Progenitor cell of endocrine pancreas (in vitro differentiated cells): Measurements from ENCODE around the gene KRTAP1-5. TPM values are rescaled to one million over a fixed set of nuclear protein-coding genes. Genes with fewer than 3 reads are reported as not detected.

ENCODE experiments used
- DNase-seq: peaks from one replicate; pipeline ENCODE4 v3.0.0; 2021; ENCODE audit warnings: low spot score; ENCODE audit not compliant: unreplicated experiment
- H3K27ac Mint-ChIP-seq: 2 replicates; pipeline ENCODE4 v1.8.0; 2021; ENCODE audit warnings: mild to moderate bottlenecking, moderate library complexity, mixed read lengths
- H3K27me3 Mint-ChIP-seq: 2 replicates; pipeline ENCODE4 v1.8.0; 2021; ENCODE audit warnings: mixed read lengths
- H3K36me3 Mint-ChIP-seq: 2 replicates; pipeline ENCODE4 v1.8.0; 2022; ENCODE audit warnings: mixed read lengths; ENCODE audit not compliant: insufficient read depth
- H3K4me1 Mint-ChIP-seq: 2 replicates; pipeline ENCODE4 v1.8.0; 2021; ENCODE audit warnings: low read depth, mixed read lengths
- H3K4me3 Mint-ChIP-seq: 2 replicates; pipeline ENCODE4 v1.8.0; 2021; ENCODE audit warnings: low read depth, mild to moderate bottlenecking, moderate library complexity, mixed read lengths
- H3K9me3 Mint-ChIP-seq: 2 replicates; pipeline ENCODE4 v1.8.0; 2021; ENCODE audit warnings: low read depth, mixed read lengths
- CTCF ChIP-seq: fragments of 200-600 bp; sonication (generic); IDR thresholded peaks from one replicate; pipeline ENCODE4 v1.5.0; 2021; ENCODE audit warnings: antibody characterized with exemption, mild to moderate bottlenecking; ENCODE audit not compliant: unreplicated experiment
- total RNA-seq: library from RNA; stranded (reverse); gene quantifications from 2 replicates; pipeline ENCODE4 v1.2.1, GENCODE V29; 2021

The KRTAP1-5 gene
- total RNA-seq, 1 donor from 2014 or later: not detected

GRCh38 chr17:41016578-41017215 is 10.3 kb downstream of the KRTAP1-5 start:
- no peaks in the 10 kb centered on the region for H3K36me3 Mint-ChIP-seq
- no peak for DNase-seq
- peaks cover 4% of the 10 kb centered on the region for H3K4me1 Mint-ChIP-seq
- TF ChIP-seq CTCF: no peak
- H3K4me3 Mint-ChIP-seq: no peak overlapping the region
- H3K27me3 Mint-ChIP-seq: no peaks in the 10 kb centered on the region
- H3K9me3 Mint-ChIP-seq: peaks cover 2% of the 10 kb centered on the region
- no peak overlapping the region for H3K27ac Mint-ChIP-seq

GRCh38 chr17:41015454-41015853 is 11.6 kb downstream of the KRTAP1-5 start:
- no peak overlapping the region for H3K27ac Mint-ChIP-seq

GRCh38 chr17:41013606-41014005 is 13.4 kb downstream of the KRTAP1-5 start:
- Mint-ChIP-seq H3K9me3 (no peaks in the 10 kb centered on the region), H3K27me3 (no peaks in the 10 kb centered on the region), H3K27ac (no peak overlapping the region), H3K4me1 (peaks cover 17% of the 10 kb centered on the region), H3K4me3 (no peak overlapping the region), H3K36me3 (no peaks in the 10 kb centered on the region)
- no peak for TF ChIP-seq CTCF
- DNase-seq: no peak

More at GRCh38 chr17:41015454-41015853, 11.6 kb downstream of the KRTAP1-5 start:
- peaks cover 4% of the 10 kb centered on the region for H3K4me1 Mint-ChIP-seq
- no peak overlapping the region for H3K4me3 Mint-ChIP-seq
- H3K36me3 Mint-ChIP-seq: no peaks in the 10 kb centered on the region
- no peak for DNase-seq
- TF ChIP-seq CTCF: no peak
- H3K27me3 Mint-ChIP-seq: no peaks in the 10 kb centered on the region
- H3K9me3 Mint-ChIP-seq: no peaks in the 10 kb centered on the region

DNA sequence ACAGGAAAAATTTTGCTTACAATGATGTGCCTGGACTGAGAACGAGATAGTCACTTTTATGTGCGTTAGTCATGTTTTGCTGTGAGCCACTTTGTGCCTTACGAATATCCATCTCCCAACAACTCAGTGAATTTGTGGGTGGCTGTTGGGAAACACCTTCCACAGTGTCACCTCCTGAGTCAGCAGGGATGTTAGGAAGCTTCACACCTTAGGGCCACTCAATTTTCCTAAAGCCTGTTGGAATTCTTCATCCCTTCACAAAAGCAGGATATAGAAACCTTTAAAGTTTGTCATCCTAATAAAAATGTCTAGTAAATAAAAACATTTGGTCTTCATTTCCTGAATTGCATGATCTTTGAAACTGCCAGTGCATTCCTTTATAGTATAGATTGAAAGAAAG is 13.8 kb downstream of the KRTAP1-5 start:
- Mint-ChIP-seq H3K4me3 (no peak overlapping the region), H3K9me3 (no peaks in the 10 kb centered on the region), H3K27ac (no peak overlapping the region), H3K4me1 (peaks cover 19% of the 10 kb centered on the region), H3K27me3 (no peaks in the 10 kb centered on the region), H3K36me3 (no peaks in the 10 kb centered on the region)
- TF ChIP-seq CTCF: no peak
- no peak for DNase-seq

- Mint-ChIP-seq H3K27ac (no peak overlapping the region), H3K36me3 (no peaks in the 10 kb centered on the region), H3K27me3 (no peaks in the 10 kb centered on the region), H3K4me3 (no peak overlapping the region), H3K9me3 (no peaks in the 10 kb centered on the region), H3K4me1 (peaks cover 19% of the 10 kb centered on the region)
- TF ChIP-seq CTCF: no peak
- DNase-seq: no peak
Measured at GRCh38 chr17:41012326-41013120, 14.5 kb downstream of the KRTAP1-5 start.
